Neutrophil (primary cell): ENCODE measurements around the gene MEIS2.

Source experiments
- H3K27ac ChIP-seq: fragments of 200-600 bp; sonication (generic); 2 replicates; pipeline ENCODE4 v1.5.1; 2016; ENCODE audit warnings: mild to moderate bottlenecking, moderate library complexity
- H3K27me3 ChIP-seq: fragments of 200-600 bp; sonication (generic); 2 replicates; pipeline ENCODE4 v1.6.0; 2016; ENCODE audit warnings: mild to moderate bottlenecking
- H3K36me3 ChIP-seq: fragments of 200-600 bp; sonication (generic); 2 replicates; pipeline ENCODE4 v1.5.1; 2017
- H3K4me1 ChIP-seq, 2 experiments: fragments of 200-600 bp in 1 of 2; sonication (generic) in 1 of 2; 1 replicate in 1 of 2; 2 replicates in 1 of 2; pipeline versions ENCODE4 v1.5.1 to v1.6.1; 2013 to 2016; ENCODE audit warnings: low read depth in 1 of 2, low read length in 1 of 2, mild to moderate bottlenecking in 1 of 2, moderate library complexity in 1 of 2; ENCODE audit not compliant: control insufficient read depth in 1 of 2, insufficient read depth in 1 of 2
- H3K4me3 ChIP-seq, 2 experiments: fragments of 200-600 bp in 1 of 2; sonication (generic) in 1 of 2; 1 replicate in 1 of 2; 2 replicates in 1 of 2; pipeline ENCODE4 v1.5.1; 2013 to 2016; ENCODE audit warnings: low read depth in 1 of 2, low read length in 1 of 2, mild to moderate bottlenecking in 1 of 2, moderate library complexity in 1 of 2
- H3K9me3 ChIP-seq: fragments of 200-600 bp; sonication (generic); 2 replicates; pipeline ENCODE4 v1.5.1; 2016
- TF ChIP-seq, protein P1 (sequence below): fragments of 200-600 bp; sonication (generic); IDR thresholded peaks from 2 replicates; pipeline ENCODE4 v1.5.1; 2016; ENCODE audit warnings: antibody characterized with exemption

Gene MEIS2

DNA sequence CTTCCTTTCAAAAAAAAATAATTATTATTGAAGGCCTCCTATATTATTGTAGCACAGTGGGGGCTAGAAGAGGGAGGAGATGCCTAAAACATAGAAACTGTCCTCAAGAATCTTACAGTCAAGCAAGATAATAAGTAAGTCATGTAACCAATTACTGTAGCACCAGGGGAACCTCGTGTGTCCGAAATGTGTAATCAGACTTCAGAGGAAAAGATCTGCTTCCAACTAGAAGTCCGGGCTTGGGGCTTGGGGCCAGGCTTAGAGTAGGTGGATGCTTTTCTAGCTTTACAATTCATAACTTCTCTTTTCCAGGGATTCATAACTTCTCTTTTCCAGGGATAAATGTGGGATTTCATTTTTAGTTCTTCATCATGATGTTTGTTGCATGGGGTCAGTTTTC is 29.2 kb downstream of the MEIS2 start:
- TF ChIP-seq, protein P1, sequence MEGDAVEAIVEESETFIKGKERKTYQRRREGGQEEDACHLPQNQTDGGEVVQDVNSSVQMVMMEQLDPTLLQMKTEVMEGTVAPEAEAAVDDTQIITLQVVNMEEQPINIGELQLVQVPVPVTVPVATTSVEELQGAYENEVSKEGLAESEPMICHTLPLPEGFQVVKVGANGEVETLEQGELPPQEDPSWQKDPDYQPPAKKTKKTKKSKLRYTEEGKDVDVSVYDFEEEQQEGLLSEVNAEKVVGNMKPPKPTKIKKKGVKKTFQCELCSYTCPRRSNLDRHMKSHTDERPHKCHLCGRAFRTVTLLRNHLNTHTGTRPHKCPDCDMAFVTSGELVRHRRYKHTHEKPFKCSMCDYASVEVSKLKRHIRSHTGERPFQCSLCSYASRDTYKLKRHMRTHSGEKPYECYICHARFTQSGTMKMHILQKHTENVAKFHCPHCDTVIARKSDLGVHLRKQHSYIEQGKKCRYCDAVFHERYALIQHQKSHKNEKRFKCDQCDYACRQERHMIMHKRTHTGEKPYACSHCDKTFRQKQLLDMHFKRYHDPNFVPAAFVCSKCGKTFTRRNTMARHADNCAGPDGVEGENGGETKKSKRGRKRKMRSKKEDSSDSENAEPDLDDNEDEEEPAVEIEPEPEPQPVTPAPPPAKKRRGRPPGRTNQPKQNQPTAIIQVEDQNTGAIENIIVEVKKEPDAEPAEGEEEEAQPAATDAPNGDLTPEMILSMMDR, result no peak
- Histone ChIP-seq H3K27me3 (no peaks in the 10 kb centered on the region), H3K27ac (no peak overlapping the region), H3K9me3 (no peaks in the 10 kb centered on the region), H3K4me1 (no peaks in the 10 kb centered on the region), H3K36me3 (no peaks in the 10 kb centered on the region), H3K4me3 (no peak overlapping the region)

DNA sequence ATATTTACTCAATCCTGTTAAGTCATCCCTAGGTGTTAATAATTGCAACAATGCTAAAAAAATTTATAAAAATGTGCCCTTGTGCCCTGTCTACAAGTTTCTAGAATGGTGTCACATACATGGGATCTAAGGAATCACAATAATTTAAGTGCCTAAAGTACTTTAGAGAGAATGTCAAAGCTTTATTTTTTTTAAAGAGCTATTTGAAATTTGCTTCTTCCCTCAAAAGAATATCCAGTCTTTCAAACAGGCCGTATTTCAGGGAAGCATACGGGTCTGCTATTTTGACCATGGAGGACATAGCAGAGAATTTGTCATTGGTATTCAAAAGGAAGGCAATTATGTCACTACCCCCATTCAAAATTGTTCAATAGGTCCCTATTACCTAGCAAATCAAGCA is 29.7 kb downstream of the MEIS2 start:
- no peaks in the 10 kb centered on the region for H3K27me3 ChIP-seq
- H3K4me1 ChIP-seq, result no peaks in the 10 kb centered on the region
- H3K27ac ChIP-seq, result no peak overlapping the region
- H3K9me3 ChIP-seq, result no peaks in the 10 kb centered on the region
- H3K4me3 ChIP-seq, result no peak overlapping the region
- no peaks in the 10 kb centered on the region for H3K36me3 ChIP-seq
- TF ChIP-seq, protein P1, result no peak

DNA sequence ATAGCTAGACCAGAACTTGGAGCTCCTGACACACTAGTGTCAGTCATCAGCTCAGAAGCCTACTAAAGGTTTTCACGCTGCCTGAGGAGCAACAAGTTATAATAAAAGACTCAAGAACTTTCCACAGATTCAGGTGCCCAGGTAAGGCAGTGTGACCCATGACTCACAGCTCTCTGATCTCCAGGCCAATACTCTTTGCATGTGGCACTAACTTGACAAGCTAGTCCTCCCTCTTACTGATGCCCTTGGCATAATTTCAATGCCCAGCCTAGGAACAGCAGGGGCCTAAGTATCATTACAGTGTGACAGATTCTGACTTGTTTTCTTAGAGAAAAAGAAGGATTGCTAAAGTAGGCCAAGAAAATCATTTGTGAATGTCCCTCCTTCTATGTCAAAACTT is 38.4 kb downstream of the MEIS2 start:
- TF ChIP-seq, protein P1, result no peak
- no peaks in the 10 kb centered on the region for H3K4me1 ChIP-seq
- H3K9me3 ChIP-seq, result no peaks in the 10 kb centered on the region
- no peaks in the 10 kb centered on the region for H3K27me3 ChIP-seq
- no peak overlapping the region for H3K27ac ChIP-seq
- no peaks in the 10 kb centered on the region for H3K36me3 ChIP-seq
- H3K4me3 ChIP-seq, result no peak overlapping the region

DNA sequence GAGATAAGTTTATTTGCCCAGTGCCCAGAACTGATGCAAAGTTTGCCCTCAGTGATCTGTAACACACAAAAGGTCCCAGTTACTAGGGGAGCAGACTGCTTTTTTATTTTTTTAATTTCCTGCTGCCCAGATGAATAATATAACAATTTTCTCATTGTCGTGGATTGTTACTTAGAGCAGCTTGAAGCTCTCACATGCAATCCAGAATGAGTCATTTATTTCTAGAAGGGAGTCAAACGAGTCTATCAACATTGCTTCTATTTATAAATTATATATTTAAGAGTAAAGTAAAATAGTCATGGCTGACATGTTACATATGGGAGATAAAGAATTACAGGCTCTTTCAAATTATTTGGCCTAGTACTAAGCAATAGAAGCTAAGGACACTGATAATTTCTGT is 41.3 kb downstream of the MEIS2 start:
- Histone ChIP-seq H3K36me3 (no peaks in the 10 kb centered on the region), H3K4me3 (no peak overlapping the region), H3K27me3 (no peaks in the 10 kb centered on the region), H3K27ac (no peak overlapping the region), H3K4me1 (no peaks in the 10 kb centered on the region), H3K9me3 (no peaks in the 10 kb centered on the region)
- TF ChIP-seq, protein P1, result no peak

DNA sequence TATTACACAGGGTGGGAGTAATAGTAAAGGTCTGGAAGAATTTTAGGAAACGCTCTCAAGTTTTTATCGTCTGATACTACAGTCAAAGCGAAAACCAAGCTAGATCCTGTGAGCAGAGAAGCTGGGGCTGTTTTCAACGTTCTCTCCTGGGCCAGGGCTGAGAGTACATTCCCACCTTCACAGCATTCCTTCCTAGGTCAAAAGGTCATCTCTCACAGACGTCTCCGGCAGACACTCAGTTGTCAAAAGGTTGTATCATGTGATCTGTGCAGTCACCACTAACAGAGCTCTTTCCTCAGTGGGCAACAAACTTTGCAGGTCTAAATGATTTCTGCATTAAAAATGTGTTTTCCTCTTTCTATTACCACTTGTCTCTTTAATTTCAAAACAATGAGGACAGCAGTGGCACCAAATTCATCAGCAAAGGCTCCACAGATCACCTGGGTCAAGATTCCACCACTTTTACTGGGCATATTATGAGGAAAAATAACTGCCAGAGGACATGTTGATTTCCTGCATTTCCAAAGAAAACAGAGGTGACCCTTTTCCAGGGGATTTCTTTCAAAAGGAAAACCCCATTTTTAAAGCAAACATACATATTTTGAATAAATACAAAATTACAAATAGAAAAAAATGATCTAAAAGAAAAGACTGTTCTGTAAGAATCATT is 41.9 kb downstream of the MEIS2 start:
- no peaks in the 10 kb centered on the region for H3K27me3 ChIP-seq
- no peak overlapping the region for H3K27ac ChIP-seq
- H3K9me3 ChIP-seq, result no peaks in the 10 kb centered on the region
- no peak overlapping the region for H3K4me3 ChIP-seq
- TF ChIP-seq, protein P1, result no peak
- no peaks in the 10 kb centered on the region for H3K4me1 ChIP-seq
- H3K36me3 ChIP-seq, result no peaks in the 10 kb centered on the region

DNA sequence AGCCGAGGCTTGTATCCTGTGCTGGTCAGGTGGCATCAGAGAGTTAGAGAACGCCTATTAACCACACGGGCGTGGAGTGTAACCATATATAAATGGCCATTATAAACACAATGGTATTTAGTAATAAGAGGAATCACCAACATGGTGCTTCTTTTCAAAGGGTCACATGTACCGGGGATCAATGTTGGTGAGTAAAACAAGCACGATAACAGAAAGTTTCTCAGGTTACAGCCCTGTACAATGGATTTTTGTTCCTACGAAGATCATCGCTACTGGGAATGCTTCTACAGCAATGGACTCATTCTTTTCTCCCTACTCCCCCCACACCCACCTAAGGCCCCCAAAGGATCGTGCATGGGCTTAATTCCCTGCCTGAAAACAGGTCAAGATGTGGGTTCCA is 42.5 kb downstream of the MEIS2 start:
- Histone ChIP-seq H3K9me3 (no peaks in the 10 kb centered on the region), H3K4me3 (no peak overlapping the region), H3K4me1 (no peaks in the 10 kb centered on the region), H3K27me3 (no peaks in the 10 kb centered on the region), H3K36me3 (no peaks in the 10 kb centered on the region), H3K27ac (no peak overlapping the region)
- TF ChIP-seq, protein P1, result no peak
